DMS 273 treated with DMSO at 0.1 percent for 48 hours (cell line): ENCODE results near the gene RCSD1.

Experiments
- DNase-seq: peaks from one replicate; lab custom pipeline; 2025; lab: John Stamatoyannopoulos, UW

Gene RCSD1

GRCh38 chr1:167746988-167747655 lies 117.1 kb downstream of the RCSD1 start:
- DNase-seq = no peak

GRCh38 chr1:167747988-167748387 lies 118.0 kb downstream of the RCSD1 start:
- no peak for DNase-seq

GRCh38 chr1:167748906-167749305 lies 118.9 kb downstream of the RCSD1 start:
- no peak for DNase-seq

- DNase-seq = no peak
These were observed 119.7 kb downstream of the RCSD1 start for GRCh38 chr1:167749741-167750140.

GRCh38 chr1:167750641-167751040 lies 120.6 kb downstream of the RCSD1 start:
- DNase-seq = no peak

GRCh38 chr1:167751676-167752075 lies 121.6 kb downstream of the RCSD1 start:
- DNase-seq = no peak

- DNase-seq = no peak
These were observed 122.4 kb downstream of the RCSD1 start for GRCh38 chr1:167752219-167752985.

GRCh38 chr1:167755654-167756053 lies 125.6 kb downstream of the RCSD1 start:
- DNase-seq = no peak
